Activated naive CD4-positive, alpha-beta T cell treated with anti-CD3 and anti-CD28 coated beads, Interleukin-2, amount 10 ng/mL, durations not matched to agents 7 days and 5 days (primary cell): ENCODE measurements around the gene TMEM163.
A peak's percentile ranks its signal among the peaks of the same experiment; 100 is the strongest.

ENCODE experiments used
- CTCF ChIA-PET: fragments of 350-600 bp; sonication (Branson Sonifier 250); formaldehyde crosslinking; loops from one replicate; lab custom pipeline; 2021; ENCODE audit warnings: antibody characterized with exemption; lab: Charles Lee
- DNase-seq: peaks from one replicate; pipeline ENCODE4 v3.0.0-alpha.2; 2020
- H3K27ac Mint-ChIP-seq: one replicate; pipeline ENCODE4 v1.8.0; 2021; ENCODE audit warnings: mild to moderate bottlenecking, moderate library complexity, mixed read lengths
- H3K27me3 Mint-ChIP-seq: one replicate; pipeline ENCODE4 v1.8.0; 2021; ENCODE audit warnings: mild to moderate bottlenecking, mixed read lengths
- H3K36me3 Mint-ChIP-seq: one replicate; pipeline ENCODE4 v1.8.0; 2021; ENCODE audit warnings: mixed read lengths
- H3K4me1 Mint-ChIP-seq: one replicate; pipeline ENCODE4 v1.8.0; 2021; ENCODE audit warnings: mixed read lengths
- H3K4me3 Mint-ChIP-seq: one replicate; pipeline ENCODE4 v1.8.0; 2021; ENCODE audit warnings: mild to moderate bottlenecking, moderate library complexity, mixed read lengths
- H3K9me3 Mint-ChIP-seq: one replicate; pipeline ENCODE4 v1.8.0; 2021; ENCODE audit warnings: mixed read lengths

The TMEM163 gene

DNA sequence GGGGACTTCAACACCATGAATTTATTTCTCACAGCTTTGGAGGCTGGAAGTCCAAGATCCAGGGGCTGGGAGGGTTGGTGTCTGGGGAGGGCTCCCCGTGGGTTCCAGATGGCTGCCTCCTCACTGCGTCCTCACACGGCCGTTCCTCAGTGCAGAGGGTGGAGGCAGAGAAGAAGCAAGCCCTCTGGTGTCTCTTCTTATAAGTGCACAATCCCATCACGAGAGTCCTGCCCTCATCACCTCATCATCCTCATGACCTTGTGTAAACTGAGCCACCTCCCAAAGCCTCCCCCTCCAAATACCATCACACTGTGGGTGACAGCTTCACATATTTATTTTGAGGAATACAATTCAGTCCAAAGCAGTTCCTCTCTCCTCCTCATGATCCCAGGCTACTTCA, 26.3 kb downstream of the TMEM163 start:
- H3K36me3 Mint-ChIP-seq, result no peaks in the 10 kb centered on the region
- H3K4me1 Mint-ChIP-seq, result no peaks in the 10 kb centered on the region
- H3K4me3 Mint-ChIP-seq, result no peak overlapping the region
- no peak for DNase-seq
- H3K27ac Mint-ChIP-seq, result no peak overlapping the region
- CTCF ChIA-PET, result no interaction called here
- peaks cover 22% of the 10 kb centered on the region for H3K27me3 Mint-ChIP-seq
- H3K9me3 Mint-ChIP-seq, result no peaks in the 10 kb centered on the region

- DNase-seq, result no peak
- CTCF ChIA-PET, result interaction anchor here (1.1 kb wide), 1 partner anchor 69 kb away, joined by 4 read pairs; no protein-coding TSS in a partner anchor
- Mint-ChIP-seq H3K36me3 (no peaks in the 10 kb centered on the region), H3K27me3 (peaks cover 23% of the 10 kb centered on the region), H3K9me3 (no peaks in the 10 kb centered on the region), H3K27ac (no peak overlapping the region), H3K4me3 (no peak overlapping the region), H3K4me1 (no peaks in the 10 kb centered on the region)
Observed at GRCh38 chr2:134690629-134691215, 28.1 kb downstream of the TMEM163 start.

- Mint-ChIP-seq H3K4me3 (no peak overlapping the region), H3K36me3 (no peaks in the 10 kb centered on the region), H3K4me1 (no peaks in the 10 kb centered on the region), H3K9me3 (no peaks in the 10 kb centered on the region), H3K27ac (no peak overlapping the region), H3K27me3 (peaks cover 13% of the 10 kb centered on the region)
- CTCF ChIA-PET, result no interaction called here
- DNase-seq, result no peak
Observed at GRCh38 chr2:134689315-134689714, 29.5 kb downstream of the TMEM163 start.

DNA sequence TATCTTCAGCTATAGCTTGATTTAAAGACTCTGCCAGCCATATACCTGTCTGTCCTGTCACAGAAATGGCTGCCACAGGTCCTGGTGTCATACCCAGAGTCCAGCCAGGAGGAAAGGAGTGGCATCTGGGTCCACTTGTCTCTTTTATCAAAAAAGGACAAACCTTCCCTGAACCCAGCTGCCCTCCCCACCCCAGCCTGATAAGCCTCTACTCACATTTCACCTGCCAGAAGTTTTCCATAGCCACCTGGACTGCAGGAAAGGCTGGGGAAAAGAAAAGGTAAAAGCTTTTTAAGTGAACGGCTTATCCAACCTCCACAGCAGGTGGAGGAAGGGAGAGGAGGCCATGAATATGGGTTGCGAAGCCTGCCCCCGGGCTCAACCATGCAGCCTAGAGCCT, 32.8 kb downstream of the TMEM163 start:
- Mint-ChIP-seq H3K9me3 (no peaks in the 10 kb centered on the region), H3K4me1 (peaks cover 17% of the 10 kb centered on the region), H3K36me3 (peaks cover 6% of the 10 kb centered on the region), H3K27ac (no peak overlapping the region), H3K4me3 (no peak overlapping the region), H3K27me3 (peaks cover 27% of the 10 kb centered on the region)
- CTCF ChIA-PET, result no interaction called here
- DNase-seq, result no peak

DNA sequence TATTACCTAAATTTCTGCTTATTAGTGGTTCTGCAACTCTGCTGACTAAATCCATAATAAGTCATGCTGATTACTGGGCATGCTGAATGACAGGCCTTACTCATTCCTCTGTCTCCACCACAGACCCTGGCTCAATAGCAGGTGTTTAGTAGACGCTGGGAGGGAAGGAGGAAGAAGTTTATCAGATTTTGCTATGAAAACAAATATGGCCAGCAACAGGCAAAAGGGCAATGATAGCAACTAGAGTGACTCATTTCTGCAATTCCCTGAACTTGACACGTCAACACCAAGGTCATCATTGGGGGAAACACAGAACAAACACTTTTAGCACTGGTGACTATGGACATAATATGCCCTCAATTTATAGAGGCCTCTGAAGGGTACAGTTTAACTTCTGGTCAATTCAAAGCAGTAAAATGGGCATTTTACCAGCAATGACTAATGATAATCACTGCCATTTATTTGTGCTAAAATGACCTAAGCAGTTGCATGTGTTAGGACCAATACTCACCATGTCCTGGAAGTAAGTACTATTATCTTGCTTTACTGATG, 35.2 kb downstream of the TMEM163 start:
- peaks cover 33% of the 10 kb centered on the region for H3K27me3 Mint-ChIP-seq
- no peak for DNase-seq
- H3K36me3 Mint-ChIP-seq, result peaks cover 8% of the 10 kb centered on the region
- no peak overlapping the region for H3K27ac Mint-ChIP-seq
- H3K4me1 Mint-ChIP-seq, result peaks cover 38% of the 10 kb centered on the region
- H3K4me3 Mint-ChIP-seq, result no peak overlapping the region
- H3K9me3 Mint-ChIP-seq, result no peaks in the 10 kb centered on the region
- CTCF ChIA-PET, result no interaction called here

DNA sequence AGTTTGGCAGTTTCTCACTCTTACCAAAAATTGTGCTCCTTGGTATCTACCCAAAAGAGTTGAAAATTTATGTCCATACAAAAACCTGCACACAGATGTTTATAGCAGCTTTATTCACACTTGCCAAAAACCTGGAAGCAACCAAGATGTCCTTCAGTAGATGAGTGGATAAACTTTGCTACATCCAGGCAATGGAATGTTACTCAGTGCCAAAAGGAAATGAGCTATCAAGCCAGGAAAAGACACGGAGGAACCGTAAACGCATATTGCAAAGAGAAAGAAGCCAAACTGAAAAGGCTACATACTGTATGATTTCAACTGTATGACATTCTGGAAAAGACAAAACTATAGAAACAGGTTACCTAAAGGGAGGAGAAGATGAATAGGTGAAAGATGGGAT, 36.1 kb downstream of the TMEM163 start:
- no peak for DNase-seq
- peaks cover 34% of the 10 kb centered on the region for H3K27me3 Mint-ChIP-seq
- peaks cover 47% of the 10 kb centered on the region for H3K4me1 Mint-ChIP-seq
- H3K9me3 Mint-ChIP-seq, result no peaks in the 10 kb centered on the region
- H3K36me3 Mint-ChIP-seq, result peaks cover 8% of the 10 kb centered on the region
- CTCF ChIA-PET, result interaction anchor here (0.6 kb wide), 1 partner anchor 11 kb away, joined by 3 read pairs; no protein-coding TSS in a partner anchor
- no peak overlapping the region for H3K27ac Mint-ChIP-seq
- no peak overlapping the region for H3K4me3 Mint-ChIP-seq

DNA sequence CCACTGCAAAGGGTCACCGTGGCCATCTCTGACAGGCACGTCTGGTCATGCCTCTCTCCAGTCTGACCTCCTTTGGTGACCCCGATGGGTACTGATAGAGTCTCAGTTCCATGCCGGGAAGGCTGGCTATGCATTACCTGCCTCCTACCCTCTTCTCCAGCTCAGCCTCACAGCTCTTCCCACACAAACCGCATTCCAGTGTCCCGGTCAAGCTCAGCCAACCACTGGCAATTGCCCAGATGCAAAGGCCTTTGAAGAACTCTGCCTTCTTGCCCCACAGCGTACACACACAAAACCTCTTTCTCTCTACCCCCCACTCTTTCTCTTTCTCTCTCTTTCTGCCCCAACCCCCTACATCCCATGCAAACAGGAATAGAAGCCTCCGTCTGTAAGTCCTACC, 37.6 kb downstream of the TMEM163 start:
- Mint-ChIP-seq H3K27ac (no peak overlapping the region), H3K4me3 (no peak overlapping the region)
- CTCF ChIA-PET, result no interaction called here

DNA sequence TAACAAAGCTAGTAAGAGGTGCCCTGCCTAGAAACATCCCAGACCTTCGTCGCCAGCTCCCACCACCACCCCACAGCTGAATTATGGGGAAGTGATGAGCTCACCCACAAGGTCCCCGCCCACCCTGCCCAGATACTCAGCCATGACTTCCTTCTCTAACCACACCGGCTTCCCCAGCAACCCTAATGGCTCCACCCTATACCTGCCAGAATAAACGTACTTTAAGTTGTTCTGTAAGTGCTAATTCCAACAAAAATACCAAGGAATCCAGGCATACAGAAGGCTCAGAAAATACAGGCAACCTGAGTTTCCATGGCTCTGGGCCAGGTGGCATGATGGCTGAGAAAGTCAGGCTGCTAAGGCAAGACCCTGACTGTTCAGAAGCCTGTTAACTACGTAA, 39.1 kb downstream of the TMEM163 start:
- no peak overlapping the region for H3K27ac Mint-ChIP-seq
- CTCF ChIA-PET, result interaction anchor here (1.0 kb wide), 1 partner anchor 9 kb away, joined by 3 read pairs; no protein-coding TSS in a partner anchor
- H3K9me3 Mint-ChIP-seq, result no peaks in the 10 kb centered on the region
- peak; percentile 64 for DNase-seq
- peaks cover 8% of the 10 kb centered on the region for H3K36me3 Mint-ChIP-seq
- peaks cover 31% of the 10 kb centered on the region for H3K27me3 Mint-ChIP-seq
- peak overlapping the region; percentile 30 for H3K4me3 Mint-ChIP-seq
- peaks cover 64% of the 10 kb centered on the region for H3K4me1 Mint-ChIP-seq

More for the DNA sequence above, 37.6 kb downstream of the TMEM163 start:
- Mint-ChIP-seq H3K27me3 (peaks cover 34% of the 10 kb centered on the region), H3K9me3 (no peaks in the 10 kb centered on the region), H3K36me3 (peaks cover 8% of the 10 kb centered on the region), H3K4me1 (peaks cover 61% of the 10 kb centered on the region)
- DNase-seq, result no peak

- DNase-seq, result no peak
- Mint-ChIP-seq H3K27me3 (peaks cover 35% of the 10 kb centered on the region), H3K4me3 (no peak overlapping the region), H3K36me3 (peaks cover 8% of the 10 kb centered on the region), H3K27ac (no peak overlapping the region), H3K9me3 (no peaks in the 10 kb centered on the region), H3K4me1 (peaks cover 64% of the 10 kb centered on the region)
- CTCF ChIA-PET, result interaction anchor here (1.0 to 1.2 kb wide), 2 partner anchors 8 to 10 kb away, joined by 3 read pairs; no protein-coding TSS in a partner anchor
Observed at GRCh38 chr2:134679294-134679693, 39.5 kb downstream of the TMEM163 start.

GRCh38 chr2:134677856-134678756, 40.7 kb downstream of the TMEM163 start:
- Mint-ChIP-seq H3K36me3 (peaks cover 8% of the 10 kb centered on the region), H3K27me3 (peaks cover 41% of the 10 kb centered on the region), H3K4me1 (peaks cover 63% of the 10 kb centered on the region), H3K4me3 (no peak overlapping the region), H3K9me3 (no peaks in the 10 kb centered on the region), H3K27ac (no peak overlapping the region)
- CTCF ChIA-PET, result interaction anchor here (1.2 kb wide), 1 partner anchor 9 kb away, joined by 3 read pairs; no protein-coding TSS in a partner anchor
- DNase-seq, result no peak

GRCh38 chr2:134676960-134677359, 41.8 kb downstream of the TMEM163 start:
- H3K27ac Mint-ChIP-seq, result peak overlapping the region; percentile 64
- peak; percentile 59 for DNase-seq
- peaks cover 69% of the 10 kb centered on the region for H3K4me1 Mint-ChIP-seq
- CTCF ChIA-PET, result no interaction called here
- peaks cover 44% of the 10 kb centered on the region for H3K27me3 Mint-ChIP-seq
- H3K9me3 Mint-ChIP-seq, result no peaks in the 10 kb centered on the region
- peak overlapping the region; percentile 4 for H3K4me3 Mint-ChIP-seq
- H3K36me3 Mint-ChIP-seq, result peaks cover 7% of the 10 kb centered on the region

- no peak overlapping the region for H3K4me3 Mint-ChIP-seq
- H3K36me3 Mint-ChIP-seq, result peaks cover 3% of the 10 kb centered on the region
- H3K27me3 Mint-ChIP-seq, result peaks cover 38% of the 10 kb centered on the region
- no peaks in the 10 kb centered on the region for H3K9me3 Mint-ChIP-seq
- CTCF ChIA-PET, result interaction anchor here (1.2 kb wide), 1 partner anchor 14 kb away, joined by 3 read pairs; no protein-coding TSS in a partner anchor
- peaks cover 70% of the 10 kb centered on the region for H3K4me1 Mint-ChIP-seq
- H3K27ac Mint-ChIP-seq, result no peak overlapping the region
- DNase-seq, result no peak
Observed at GRCh38 chr2:134675314-134675713, 43.5 kb downstream of the TMEM163 start.

DNA sequence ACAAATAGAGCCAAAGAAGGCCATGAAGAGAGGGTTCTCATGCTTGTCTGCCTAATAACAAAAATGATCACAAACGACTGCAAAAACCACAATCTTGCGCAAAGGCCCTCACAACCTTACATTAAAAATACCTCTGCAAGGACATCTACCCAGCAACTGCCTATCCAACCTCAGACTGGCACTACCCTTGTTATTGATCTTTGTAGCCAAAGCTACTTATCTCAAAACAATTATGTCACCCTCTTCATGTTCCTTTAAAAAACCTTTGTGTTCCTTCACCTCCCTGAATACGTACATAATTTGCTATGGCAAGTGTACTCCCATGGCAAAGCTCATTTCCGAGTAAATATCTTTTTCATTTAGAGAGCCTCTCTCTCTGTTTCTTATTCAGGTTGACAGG, 44.1 kb downstream of the TMEM163 start:
- Mint-ChIP-seq H3K36me3 (peaks cover 3% of the 10 kb centered on the region), H3K4me1 (peaks cover 72% of the 10 kb centered on the region), H3K9me3 (no peaks in the 10 kb centered on the region), H3K27ac (no peak overlapping the region), H3K4me3 (no peak overlapping the region), H3K27me3 (peaks cover 40% of the 10 kb centered on the region)
- DNase-seq, result no peak
- CTCF ChIA-PET, result no interaction called here

DNA sequence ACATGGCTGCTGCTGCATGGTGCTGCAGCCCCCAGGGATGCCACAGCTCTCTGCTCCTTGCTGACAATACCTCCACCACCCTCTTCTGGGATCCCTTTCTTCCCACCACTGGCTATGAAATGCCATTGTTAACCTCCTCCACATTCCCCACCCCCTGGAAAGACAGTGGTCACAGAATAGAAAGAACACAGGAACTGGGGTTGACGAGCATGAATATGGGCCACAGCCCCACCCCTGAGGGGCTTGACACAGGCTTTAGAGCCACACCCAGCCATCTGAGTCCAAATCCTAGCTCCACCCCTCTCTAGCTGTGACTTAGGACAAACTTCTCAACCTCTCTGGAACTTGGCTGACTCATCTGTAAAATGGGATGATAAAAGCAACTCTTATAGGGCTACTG, 47.3 kb downstream of the TMEM163 start:
- CTCF ChIA-PET, result interaction anchor here (1.1 to 2.1 kb wide), 2 partner anchors 8 to 11 kb away, joined by 3 to 8 read pairs; no protein-coding TSS in a partner anchor
- Mint-ChIP-seq H3K36me3 (peaks cover 2% of the 10 kb centered on the region), H3K27ac (peak overlapping the region; percentile 30), H3K9me3 (no peaks in the 10 kb centered on the region), H3K27me3 (peaks cover 64% of the 10 kb centered on the region), H3K4me3 (peak overlapping the region; percentile 7), H3K4me1 (peaks cover 73% of the 10 kb centered on the region)
- no peak for DNase-seq
